DMS79 (cell line): Measurements from ENCODE around the gene GJA3.

ENCODE experiments used
- DNase-seq: peaks from one replicate; lab custom pipeline; 2025; lab: John Stamatoyannopoulos, UW

The GJA3 gene

GRCh38 chr13:20128459-20128931 is 32.4 kb downstream of the GJA3 start:
- no peak for DNase-seq

DNA sequence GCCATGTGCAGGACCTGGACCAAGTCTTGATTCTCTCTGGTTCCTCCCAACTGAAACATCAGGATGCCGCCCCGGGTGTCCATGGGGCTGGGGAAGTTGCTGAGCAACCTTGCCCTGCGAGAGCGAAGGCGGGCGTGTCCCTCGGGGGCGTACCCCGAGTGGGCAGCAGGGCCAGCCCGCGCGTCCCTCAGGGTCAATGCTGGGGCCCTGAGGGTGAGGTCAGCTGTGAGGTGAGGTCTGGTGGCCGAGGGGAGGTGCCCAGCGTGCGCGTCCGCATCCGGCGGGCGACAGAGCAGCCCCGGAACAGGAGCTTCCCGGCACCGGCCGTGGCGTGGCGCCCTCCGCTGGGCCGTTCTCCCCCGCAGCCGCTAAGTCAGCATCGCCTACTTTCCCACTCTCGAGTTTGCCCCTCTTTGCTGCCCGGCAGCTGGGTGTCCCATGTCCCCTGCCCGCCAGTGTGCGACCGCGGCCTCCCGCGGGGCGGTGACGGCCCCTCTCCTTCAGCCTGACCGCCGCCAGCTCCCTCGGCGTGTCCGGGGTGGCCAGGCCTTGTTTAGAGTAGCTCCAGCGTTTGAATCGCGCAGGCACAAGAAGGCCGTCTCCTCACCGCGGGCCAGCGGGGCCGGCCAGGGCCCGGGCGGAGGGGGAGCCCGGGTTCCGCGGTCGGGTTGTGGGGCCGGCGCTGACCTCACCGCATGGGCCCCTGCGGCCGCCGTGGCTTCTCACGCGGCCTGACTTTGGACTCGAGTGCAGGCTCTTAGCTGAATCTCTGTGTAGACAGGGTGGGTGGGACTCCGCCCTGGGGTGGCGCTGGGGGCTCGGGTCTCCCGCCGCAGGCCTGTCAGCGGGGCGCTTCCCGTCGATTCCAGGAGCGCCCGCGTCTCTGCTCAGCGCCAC is 33.0 kb downstream of the GJA3 start:
- no peak for DNase-seq

GRCh38 chr13:20127262-20127561 is 33.6 kb downstream of the GJA3 start:
- no peak for DNase-seq

GRCh38 chr13:20126541-20127261 is 34.2 kb downstream of the GJA3 start:
- DNase-seq: no peak

DNA sequence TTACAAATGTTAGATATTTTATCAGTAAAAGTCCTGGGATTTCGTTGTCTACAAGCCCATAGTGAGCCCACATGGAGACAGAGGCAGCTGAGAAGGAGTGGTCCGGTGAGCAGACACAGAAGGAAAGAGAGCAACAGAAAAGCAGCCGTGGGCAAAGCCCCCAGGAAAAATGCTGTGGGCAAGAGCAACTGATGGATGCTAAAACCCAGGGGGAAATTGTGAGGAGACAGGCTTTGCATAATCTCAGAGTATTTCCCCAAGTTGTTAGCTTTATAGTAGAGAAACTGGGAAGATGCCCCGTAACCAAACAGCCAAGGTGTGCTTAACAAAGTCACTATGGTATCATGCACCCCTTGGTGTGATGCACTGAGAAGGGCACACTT is 35.1 kb downstream of the GJA3 start:
- DNase-seq: no peak

DNA sequence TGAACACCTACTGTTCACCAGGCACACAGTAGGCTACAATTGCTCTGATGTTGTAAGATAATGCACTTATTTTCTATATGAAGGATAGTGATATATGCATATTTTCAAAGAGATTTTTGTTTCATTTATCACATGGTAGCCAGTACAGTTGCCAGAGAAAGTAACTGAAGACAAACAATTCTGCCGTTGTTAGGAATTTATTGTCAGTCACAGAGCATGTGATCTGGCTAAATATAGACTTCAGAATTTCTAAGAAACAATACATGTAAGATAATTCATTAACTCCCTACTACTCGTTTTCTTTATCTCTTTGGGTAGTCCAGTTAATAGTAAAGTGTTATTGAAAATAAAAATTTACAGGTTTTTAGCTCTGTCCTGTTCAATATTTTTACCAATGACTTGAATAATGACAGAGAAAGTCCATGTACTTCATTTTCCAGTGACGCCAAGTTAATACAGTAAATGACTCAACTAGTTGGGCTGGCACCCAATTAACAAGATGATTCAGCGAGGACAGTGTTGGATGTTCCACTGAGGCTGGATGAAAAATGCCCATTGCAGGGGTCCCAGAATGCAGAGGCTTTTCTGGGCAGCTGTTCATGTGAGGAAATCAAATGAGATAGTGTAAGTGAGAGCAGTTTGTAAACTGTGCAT is 35.6 kb downstream of the GJA3 start:
- DNase-seq: no peak

DNA sequence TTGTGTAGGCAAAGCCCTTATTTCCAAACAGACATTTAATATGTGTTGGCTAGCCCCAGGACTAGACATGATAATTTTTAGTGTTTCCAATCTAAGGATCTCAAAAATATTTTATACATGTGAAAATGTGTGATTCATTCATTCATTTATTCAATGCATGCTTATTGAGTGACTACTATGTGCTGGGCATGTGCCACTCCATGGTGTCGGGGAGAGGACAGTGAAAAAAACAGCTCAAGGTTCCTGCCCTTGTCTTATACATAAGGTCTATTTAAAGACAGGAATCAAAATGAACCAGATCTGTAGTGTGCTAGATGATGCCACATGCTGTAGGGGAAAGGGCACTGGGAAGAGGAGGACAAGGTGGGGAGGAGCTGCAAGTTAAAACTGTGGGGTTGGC is 36.5 kb downstream of the GJA3 start:
- DNase-seq: no peak

GRCh38 chr13:20121159-20121525 is 39.7 kb downstream of the GJA3 start:
- DNase-seq: no peak

DNA sequence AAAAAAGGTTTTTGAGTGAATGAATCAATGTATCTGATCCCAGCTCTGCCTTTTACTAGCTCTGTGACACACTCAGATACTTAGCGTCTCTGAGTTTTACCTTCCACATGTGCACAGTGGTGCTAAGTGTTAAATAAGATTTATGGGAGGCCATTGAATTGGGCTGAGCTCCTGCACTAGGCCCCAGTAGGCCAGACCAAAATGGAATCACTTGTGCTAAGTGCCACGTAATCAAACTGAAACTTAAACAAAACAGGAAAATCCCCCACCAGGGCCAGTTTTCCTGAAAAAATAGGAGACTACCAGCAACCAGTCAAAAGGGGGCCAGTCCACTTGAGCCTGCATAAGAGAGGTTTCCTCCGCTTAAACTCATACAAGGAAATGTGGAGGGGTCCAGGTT is 40.9 kb downstream of the GJA3 start:
- DNase-seq: no peak

DNA sequence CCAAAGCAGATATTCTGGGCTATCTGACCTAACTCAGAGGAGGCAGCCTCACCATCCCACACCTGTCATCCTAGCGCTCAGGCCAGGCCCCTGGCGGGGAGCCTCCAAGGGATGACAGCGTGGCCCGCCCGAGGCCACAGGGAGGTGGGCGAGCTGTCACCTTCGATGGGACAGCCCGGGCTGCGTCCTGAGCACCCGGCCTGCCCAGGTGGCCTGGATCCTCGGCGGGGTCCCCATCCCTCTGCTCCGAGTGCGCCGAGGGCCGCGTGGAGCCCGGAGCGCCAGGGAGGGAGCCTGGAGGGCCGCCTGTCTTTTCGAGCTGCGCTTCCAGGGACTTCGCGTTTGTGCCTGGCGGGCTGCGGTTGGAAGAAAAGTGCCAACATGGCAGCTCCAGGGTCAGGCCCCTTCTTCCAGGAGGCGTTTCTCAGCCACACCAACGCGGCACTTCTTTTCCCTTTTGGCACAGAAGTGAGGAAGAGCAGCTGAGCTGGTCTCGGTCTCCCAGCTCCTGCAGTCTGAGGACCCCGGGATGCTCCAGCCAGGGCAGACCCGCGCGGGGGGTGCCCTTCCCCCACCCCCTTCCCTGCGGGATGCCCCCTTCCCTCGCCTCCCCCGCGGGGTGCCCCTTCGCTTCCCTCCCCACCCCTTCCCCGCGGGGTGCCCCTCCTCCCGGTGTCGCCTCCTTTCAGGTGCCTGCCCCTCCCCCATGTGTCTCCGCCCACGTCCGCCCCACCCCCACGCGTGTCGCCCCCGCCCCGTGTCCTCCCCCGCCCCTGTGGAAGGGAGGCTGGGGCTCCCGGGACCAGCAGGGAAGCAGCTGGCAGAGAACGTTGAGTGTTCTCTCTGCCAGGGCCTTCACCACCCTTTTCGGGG is 42.3 kb downstream of the GJA3 start:
- DNase-seq: no peak

DNA sequence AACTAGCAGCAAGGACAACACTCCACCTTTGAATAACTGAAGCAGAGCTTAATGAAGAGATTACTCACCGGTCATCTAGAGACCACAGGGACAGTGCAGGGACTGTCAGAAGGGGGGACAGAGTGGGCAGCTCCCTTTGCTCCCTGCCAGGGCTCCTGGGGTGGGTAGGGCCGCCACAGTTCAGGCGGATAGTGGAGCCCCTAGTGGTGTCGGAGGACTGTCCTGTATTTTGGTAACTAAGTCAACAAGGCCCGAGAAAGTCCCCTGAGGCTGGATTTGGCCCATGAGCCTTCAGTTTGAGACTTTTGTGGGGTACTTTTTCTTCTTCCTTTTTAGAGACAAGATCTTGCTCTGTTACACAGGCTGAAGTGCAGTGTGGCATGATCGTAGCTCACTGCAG is 44.6 kb downstream of the GJA3 start:
- no peak for DNase-seq

DNA sequence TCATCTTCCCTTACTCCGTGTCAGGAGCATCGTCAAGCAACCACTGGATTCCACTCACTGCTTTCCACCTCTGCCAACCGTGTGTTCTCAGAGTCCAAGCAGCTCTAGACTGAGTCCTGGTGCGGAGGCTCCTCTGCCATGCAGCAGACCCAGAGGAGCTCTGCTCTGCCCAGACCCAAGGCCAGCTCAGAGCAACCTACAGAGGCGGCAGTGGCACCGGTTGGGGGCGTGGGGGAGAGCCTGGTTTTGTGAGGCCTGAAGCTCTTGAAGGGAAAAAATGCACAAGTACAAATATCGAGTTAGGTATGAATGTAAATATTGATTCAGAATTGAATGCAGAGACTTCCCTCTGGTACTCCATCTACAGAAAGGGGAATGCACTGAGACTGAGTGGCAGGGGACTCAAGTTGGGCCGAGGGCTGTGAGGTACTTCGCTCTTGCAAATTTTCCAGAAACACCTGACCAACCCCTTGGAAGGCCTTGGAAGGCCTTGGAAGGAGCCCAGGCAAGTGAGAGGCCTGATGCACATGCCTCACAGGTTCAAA is 46.7 kb downstream of the GJA3 start:
- no peak for DNase-seq

DNA sequence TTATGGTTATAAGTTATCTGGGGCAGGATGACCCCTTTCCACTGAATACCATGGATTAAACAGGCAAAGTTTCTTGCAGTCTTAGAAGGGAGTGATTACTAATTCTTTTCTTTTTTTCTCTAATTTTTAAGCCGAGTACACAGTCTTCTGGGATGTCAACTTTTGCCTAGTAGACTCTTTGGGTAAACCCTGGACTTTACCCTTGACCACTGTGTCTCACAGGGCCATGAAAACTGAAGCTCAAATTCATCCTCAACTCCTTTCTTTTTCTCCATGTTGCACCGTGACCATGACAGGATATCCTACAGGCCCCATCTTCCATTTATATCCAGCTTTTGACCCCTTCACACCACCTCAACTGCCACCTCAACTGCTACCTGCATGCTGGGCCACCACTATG is 51.8 kb downstream of the GJA3 start:
- no peak for DNase-seq

DNA sequence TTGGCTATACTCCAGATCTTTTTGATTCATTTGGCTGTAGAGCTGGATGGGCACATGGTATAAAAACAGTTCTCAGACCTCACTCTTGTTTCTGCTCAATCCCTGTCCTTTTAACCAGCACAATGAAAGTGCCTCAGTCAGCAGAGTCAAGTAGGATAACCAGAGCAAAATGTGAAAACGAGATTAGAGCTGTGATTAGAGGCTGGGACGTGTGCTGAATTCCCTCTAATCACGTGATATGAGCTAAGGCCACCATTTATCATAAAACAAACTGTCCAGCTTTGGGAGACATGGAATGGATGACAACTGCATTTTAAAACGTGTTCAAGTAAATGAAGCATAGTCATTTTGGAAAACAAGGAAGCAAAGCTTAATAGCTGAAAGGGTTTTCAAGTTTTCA is 54.1 kb downstream of the GJA3 start:
- no peak for DNase-seq

GRCh38 chr13:20105161-20105689 is 55.6 kb downstream of the GJA3 start:
- DNase-seq: no peak

- DNase-seq: no peak
Observed at GRCh38 chr13:20102525-20103180, 58.2 kb downstream of the GJA3 start.

GRCh38 chr13:20101467-20102316 is 59.2 kb downstream of the GJA3 start:
- no peak for DNase-seq

GRCh38 chr13:20099319-20099718 is 61.5 kb downstream of the GJA3 start:
- no peak for DNase-seq

GRCh38 chr13:20093951-20094350 is 66.9 kb downstream of the GJA3 start:
- DNase-seq: no peak

DNA sequence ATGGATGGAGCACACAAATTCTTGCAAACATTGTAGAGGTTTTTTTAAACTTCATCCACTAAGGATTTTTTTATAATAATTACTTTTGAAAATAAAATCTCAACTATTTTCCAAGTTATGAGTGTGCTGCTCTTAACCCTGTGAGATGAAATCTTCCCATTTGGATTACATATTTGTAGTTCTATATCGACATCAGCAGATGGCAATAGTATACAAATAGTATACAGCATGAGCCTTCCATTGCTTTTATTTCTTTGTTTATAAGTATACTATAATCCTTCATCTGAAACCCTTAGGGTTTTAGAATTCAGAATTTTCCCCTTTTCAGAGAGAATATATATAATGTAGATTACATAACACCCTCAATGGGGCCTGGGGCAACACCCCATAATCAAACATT is 70.5 kb downstream of the GJA3 start:
- DNase-seq: no peak
